Skeletal muscle tissue (tissue), 4 donors: ENCODE measurements around the gene BLOC1S3. TPM values are rescaled to one million over a fixed set of nuclear protein-coding genes. Genes with fewer than 3 reads are reported as not detected.

Experiments
- H3K27ac ChIP-seq: one replicate; pipeline ENCODE4 v1.7.0; 2013; ENCODE audit warnings: mild to moderate bottlenecking, low read depth, low read length, inconsistent platforms
- H3K27me3 ChIP-seq, 3 donors: one replicate each; pipeline ENCODE4 v1.7.0; 2013; ENCODE audit warnings: low read length in 3 of 3; ENCODE audit not compliant: control insufficient read depth in 3 of 3, insufficient read depth in 3 of 3
- H3K36me3 ChIP-seq, 3 donors: one replicate each; pipeline ENCODE4 v1.7.0; 2013; ENCODE audit warnings: low read length in 3 of 3; ENCODE audit not compliant: control insufficient read depth in 3 of 3, insufficient read depth in 3 of 3
- H3K4me1 ChIP-seq, 3 donors: one replicate each; pipeline ENCODE4 v1.7.0; 2013; ENCODE audit warnings: low read length in 3 of 3, mild to moderate bottlenecking in 3 of 3; ENCODE audit not compliant: control insufficient read depth in 3 of 3, insufficient read depth in 3 of 3
- H3K4me3 ChIP-seq, 3 donors: one replicate each; pipeline ENCODE4 v1.7.0; 2013; ENCODE audit warnings: low read length in 3 of 3
- H3K9ac ChIP-seq, 3 donors: one replicate each; pipeline ENCODE4 v1.7.0; 2013; ENCODE audit warnings: low read length in 3 of 3, mild to moderate bottlenecking in 3 of 3, moderate library complexity in 2 of 3, low read depth in 1 of 3
- H3K9me3 ChIP-seq, 3 donors: one replicate each; pipeline ENCODE4 v1.7.0; 2013; ENCODE audit warnings: low read length in 3 of 3; ENCODE audit not compliant: control insufficient read depth in 3 of 3
- total RNA-seq: library from RNA; depleted of rRNA; stranded (reverse); fragments of >200 nt; gene quantifications from one replicate; pipeline ENCODE4 v1.2.3, GENCODE V29; 2014
- donor health status: Osteomylitis.

The BLOC1S3 gene
- total RNA-seq, 1 donor from 2014 or later = 4.2 TPM

DNA sequence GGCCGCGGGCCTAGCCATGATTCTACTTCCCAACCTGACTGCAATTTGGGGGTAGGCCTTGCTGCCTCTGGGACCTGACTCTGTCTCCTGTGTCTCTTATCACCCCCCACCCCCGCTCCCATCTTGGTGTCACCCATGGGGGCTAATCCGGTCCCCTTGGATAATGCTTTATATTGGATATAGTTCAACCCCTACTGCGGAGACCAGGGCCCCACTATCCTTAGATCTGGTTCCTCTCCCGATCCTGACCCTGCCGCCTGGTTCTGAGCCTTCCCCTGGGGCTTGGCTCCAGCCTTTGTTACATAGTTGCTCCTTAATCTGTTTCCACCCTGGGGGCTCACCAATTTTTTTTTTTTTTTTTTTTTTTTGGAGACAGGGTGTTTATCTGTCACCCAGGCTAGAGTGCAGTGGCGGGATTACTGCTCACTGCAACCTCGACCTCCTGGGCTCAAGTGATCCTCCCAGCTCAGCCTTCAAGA is 1.3 kb downstream of the BLOC1S3 start:
- H3K4me3 ChIP-seq = peak overlapping the region; percentile 54 to 98 (median 95)
- peak overlapping the region in 2 of 3 donors; percentile 79 to 92 for H3K9ac ChIP-seq
- H3K27me3 ChIP-seq = no peaks in the 10 kb centered on the region
- peaks cover 21 to 38% (median 27%) of the 10 kb centered on the region in 3 donors for H3K4me1 ChIP-seq
- H3K27ac ChIP-seq = peak overlapping the region; percentile 88
- no peaks in the 10 kb centered on the region for H3K9me3 ChIP-seq
- H3K36me3 ChIP-seq = peaks cover 0 to 5% (median 0%) of the 10 kb centered on the region in 3 donors

DNA sequence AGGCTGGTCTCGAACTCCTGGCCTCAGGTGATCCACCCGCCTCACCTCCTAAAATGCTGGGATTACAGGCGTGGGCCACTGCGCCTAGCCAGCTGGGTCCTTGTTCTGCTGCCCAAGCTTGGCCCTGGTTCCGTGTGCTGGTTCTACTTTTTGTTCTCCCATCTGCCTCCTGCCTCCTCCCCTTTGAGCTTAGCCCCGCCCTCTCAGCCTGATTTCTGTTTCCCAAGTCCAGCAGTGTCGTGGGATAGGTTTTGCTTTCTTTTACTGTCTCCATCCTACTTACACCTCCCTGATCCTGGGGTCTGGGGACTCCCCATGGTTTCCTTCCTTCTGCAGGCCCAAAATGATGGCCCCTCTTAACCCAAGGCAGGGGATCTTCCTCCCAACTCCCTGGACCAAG is 2.4 kb downstream of the BLOC1S3 start:
- Histone ChIP-seq H3K27me3 (no peaks in the 10 kb centered on the region), H3K4me1 (peaks cover 21 to 38% (median 27%) of the 10 kb centered on the region in 3 donors), H3K27ac (no peak overlapping the region), H3K36me3 (peaks cover 0 to 5% (median 0%) of the 10 kb centered on the region in 3 donors), H3K9me3 (no peaks in the 10 kb centered on the region), H3K9ac (peak overlapping the region in 1 of 3 donors; percentile 33), H3K4me3 (no peak overlapping the region)

DNA sequence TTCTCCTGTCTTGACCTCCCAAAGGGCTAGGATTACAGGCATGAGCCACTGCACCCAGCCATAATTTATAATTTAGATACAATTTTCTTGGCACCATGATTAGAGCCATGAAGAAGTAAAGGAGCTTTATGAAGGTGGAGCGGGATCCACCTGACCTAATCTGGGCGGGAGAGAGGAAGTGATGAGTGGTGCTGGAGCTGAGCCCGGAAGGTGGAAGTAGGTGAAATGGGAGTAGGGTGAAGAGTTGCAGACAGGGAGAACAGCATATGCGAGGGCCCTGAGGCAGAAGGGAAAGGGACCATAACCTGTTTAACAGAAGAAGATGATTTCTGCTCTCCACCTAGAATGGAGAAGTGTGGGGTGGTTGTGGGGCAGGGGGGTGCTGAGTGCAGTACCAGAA is 4.2 kb downstream of the BLOC1S3 start:
- no peak overlapping the region for H3K27ac ChIP-seq
- no peaks in the 10 kb centered on the region for H3K27me3 ChIP-seq
- no peak overlapping the region for H3K9ac ChIP-seq
- no peaks in the 10 kb centered on the region for H3K9me3 ChIP-seq
- H3K36me3 ChIP-seq = peaks cover 0 to 5% (median 0%) of the 10 kb centered on the region in 3 donors
- H3K4me1 ChIP-seq = peaks cover 14 to 30% (median 19%) of the 10 kb centered on the region in 3 donors
- no peak overlapping the region for H3K4me3 ChIP-seq

DNA sequence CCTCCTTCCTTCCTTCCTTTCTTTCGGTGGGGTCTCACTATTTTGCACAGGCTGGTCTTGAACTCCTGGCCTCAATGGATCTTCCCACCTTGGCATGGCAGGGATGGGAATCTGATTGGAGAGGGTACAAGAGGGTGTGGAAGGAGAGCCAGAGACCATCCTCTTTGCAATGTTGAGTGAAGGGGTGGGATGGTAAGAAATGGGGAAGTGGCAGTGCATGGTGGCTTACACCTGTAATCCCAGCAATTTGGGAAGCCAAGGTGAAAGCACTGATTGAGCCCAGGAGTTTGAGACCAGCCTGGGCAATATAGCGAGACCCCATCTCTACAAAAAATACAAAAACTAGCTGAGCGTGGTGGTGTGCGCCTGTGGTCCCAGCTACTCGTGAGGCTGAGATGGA is 5.5 kb downstream of the BLOC1S3 start:
- no peaks in the 10 kb centered on the region for H3K9me3 ChIP-seq
- no peak overlapping the region for H3K4me3 ChIP-seq
- H3K27me3 ChIP-seq = no peaks in the 10 kb centered on the region
- no peak overlapping the region for H3K27ac ChIP-seq
- H3K9ac ChIP-seq = no peak overlapping the region
- peaks cover 13 to 22% (median 16%) of the 10 kb centered on the region in 3 donors for H3K4me1 ChIP-seq
- H3K36me3 ChIP-seq = peaks cover 0 to 5% (median 0%) of the 10 kb centered on the region in 3 donors

DNA sequence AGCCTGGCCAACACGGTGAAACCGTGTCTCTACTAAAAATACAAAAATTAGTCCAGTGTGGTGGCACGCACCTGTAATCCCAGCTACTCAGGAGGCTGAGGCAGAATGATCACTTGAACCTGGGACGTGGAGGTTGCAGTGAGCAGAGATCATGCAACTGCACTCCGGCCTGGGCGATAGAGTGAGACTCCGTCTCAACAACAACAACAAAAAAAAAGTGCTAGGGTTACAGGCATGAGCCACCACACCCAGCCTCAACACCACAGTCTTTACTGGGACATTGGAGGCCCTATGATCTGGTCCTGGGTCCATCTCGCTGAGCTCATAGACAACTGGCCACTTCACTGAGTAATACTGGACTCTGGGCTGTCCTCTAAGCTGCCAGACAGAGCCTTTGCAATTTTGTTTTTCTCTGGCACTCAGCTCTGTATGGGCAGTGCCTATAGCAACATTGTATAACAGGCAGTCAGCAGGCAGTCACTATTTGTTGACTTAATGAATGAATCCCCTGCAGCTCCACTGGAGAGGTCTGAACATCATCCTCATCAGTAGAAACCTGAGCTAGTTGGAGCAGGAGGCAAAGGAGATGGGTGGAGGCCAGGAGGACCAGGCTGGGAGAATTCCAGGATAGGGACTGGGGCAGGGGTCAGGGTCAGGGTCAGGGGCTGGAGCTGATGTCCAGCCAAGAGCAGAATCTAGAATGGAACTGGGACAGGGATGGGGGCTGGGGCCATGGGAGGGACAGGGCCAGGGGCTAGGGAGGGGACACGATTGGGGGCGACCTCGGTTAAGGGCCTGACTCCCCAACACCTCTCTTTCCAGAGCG is 8.1 kb downstream of the BLOC1S3 start:
- no peaks in the 10 kb centered on the region for H3K4me1 ChIP-seq

DNA sequence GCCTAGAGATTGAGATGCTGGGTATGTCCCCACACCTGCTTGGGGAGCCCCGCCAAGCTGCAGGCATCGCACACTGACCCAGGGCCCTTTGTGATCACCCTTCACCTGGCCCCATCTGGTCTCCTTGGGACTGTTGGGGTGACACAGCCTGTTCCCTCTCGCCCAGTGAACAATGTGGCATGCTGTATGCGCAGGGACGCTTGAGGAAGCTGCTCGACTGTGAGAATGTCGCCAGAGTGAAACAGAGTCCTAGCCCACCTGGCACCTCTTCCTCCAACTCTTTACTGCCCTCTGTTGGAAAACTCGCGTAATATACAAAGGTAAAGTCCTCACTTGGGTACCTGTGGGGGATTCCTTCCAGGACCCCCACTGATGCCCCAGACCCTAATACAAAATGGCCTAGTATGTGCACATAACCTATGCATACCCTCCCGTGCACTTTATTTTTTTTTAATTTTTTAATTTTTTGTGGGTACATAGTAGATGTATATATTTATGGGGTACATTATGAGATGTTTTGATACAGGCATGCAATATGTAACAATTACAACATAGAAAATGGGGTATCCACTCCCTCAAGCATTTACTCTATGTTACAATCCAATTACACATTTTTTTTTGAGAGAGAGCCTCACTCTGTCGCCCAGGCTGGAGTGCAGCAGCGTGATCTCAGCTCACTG is 9.0 kb downstream of the BLOC1S3 start:
- H3K9ac ChIP-seq = no peak overlapping the region
- no peaks in the 10 kb centered on the region for H3K4me1 ChIP-seq
- no peaks in the 10 kb centered on the region for H3K36me3 ChIP-seq
- no peak overlapping the region for H3K27ac ChIP-seq
- no peaks in the 10 kb centered on the region for H3K27me3 ChIP-seq
- H3K4me3 ChIP-seq = no peak overlapping the region
- no peaks in the 10 kb centered on the region for H3K9me3 ChIP-seq

More for the DNA sequence above, 8.1 kb downstream of the BLOC1S3 start:
- H3K27ac ChIP-seq = no peak overlapping the region
- no peaks in the 10 kb centered on the region for H3K27me3 ChIP-seq
- H3K36me3 ChIP-seq = no peaks in the 10 kb centered on the region
- H3K4me3 ChIP-seq = no peak overlapping the region
- H3K9ac ChIP-seq = no peak overlapping the region
- no peaks in the 10 kb centered on the region for H3K9me3 ChIP-seq

DNA sequence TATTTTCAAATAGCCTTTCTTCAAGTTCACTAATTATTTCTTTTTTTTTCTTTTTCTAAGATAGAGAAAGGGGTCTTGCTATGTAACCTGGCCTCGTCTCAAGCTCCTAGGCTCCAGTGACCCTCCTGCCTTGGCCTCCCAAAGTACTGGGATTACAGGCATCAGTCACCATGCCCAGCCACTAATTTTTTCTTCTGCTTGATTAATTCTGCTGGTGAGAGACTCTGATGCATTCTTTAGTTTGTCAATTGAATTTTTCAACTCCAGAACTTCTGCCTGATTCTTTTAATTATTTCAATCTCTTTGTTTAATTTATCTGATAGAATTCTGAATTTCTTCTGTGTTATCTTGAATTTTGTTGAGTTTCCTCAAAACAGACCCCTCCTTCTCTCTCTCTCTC is 11.4 kb downstream of the BLOC1S3 start:
- no peak overlapping the region for H3K27ac ChIP-seq
- H3K4me1 ChIP-seq = no peaks in the 10 kb centered on the region
- no peak overlapping the region for H3K9ac ChIP-seq
- no peaks in the 10 kb centered on the region for H3K9me3 ChIP-seq
- no peaks in the 10 kb centered on the region for H3K36me3 ChIP-seq
- no peaks in the 10 kb centered on the region for H3K27me3 ChIP-seq
- no peak overlapping the region for H3K4me3 ChIP-seq

DNA sequence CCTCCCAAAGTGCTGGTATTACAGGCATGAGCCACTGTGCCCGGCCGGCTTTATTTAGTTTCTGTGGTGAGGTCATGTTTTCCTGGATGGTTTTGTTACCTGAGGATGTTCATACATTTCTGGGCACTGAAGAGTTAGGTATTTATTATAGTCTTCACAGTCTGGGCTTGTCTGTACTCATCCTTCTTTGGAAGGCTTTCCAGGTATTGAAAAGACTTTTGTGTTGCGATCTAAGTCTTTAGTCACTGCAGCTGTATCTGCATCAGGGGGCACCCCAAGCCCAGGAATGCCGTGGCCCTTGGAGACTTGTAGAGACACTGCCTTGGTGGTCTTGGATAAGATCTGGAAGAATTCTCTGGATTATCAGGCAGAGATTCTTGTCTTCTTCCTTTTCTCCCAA is 12.8 kb downstream of the BLOC1S3 start:
- Histone ChIP-seq H3K36me3 (no peaks in the 10 kb centered on the region), H3K27ac (no peak overlapping the region), H3K27me3 (no peaks in the 10 kb centered on the region), H3K4me1 (no peaks in the 10 kb centered on the region), H3K4me3 (no peak overlapping the region), H3K9ac (no peak overlapping the region), H3K9me3 (no peaks in the 10 kb centered on the region)

DNA sequence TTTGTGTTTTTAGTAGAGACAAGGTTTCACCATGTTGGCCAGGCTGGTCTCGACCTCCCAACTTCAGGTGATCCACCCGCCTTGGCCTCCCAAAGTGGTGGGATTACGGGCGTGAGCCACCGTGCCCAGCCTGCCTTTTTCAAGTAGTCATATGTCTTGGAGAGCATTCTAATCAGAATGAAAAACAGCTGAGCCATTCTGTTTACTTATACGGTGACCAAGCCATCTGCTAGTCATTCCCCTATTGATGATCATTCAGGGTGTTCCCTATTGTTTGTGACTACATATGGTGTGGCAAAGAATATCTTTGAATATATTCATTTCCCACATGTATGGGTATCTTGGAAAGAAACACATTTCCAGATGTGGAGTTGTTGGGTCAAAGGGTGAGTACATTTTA is 17.2 kb downstream of the BLOC1S3 start:
- Histone ChIP-seq H3K36me3 (no peaks in the 10 kb centered on the region), H3K4me3 (no peak overlapping the region)

DNA sequence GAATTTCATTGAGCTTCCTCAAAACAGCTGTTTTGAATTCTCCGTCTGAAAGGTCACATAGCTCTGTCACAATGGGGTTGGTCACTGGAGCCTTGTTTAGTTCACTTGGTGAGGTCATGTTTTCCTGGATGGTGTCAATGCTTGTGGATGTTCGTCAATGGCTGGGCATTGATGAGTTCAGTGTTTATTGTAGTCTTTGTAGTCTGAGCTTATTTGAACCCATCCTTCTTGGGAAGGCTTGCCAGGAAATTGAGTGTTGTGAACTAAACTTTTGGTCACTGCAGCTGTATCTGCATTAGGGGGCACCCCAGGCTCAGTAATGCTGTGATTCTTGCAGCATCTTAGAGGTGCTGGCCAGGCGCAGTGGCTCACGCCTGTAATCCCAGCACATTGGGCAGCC is 22.0 kb downstream of the BLOC1S3 start:
- no peak overlapping the region for H3K9ac ChIP-seq
- H3K27me3 ChIP-seq = no peaks in the 10 kb centered on the region
- no peaks in the 10 kb centered on the region for H3K4me1 ChIP-seq
- H3K36me3 ChIP-seq = no peaks in the 10 kb centered on the region
- no peak overlapping the region for H3K4me3 ChIP-seq
- no peak overlapping the region for H3K27ac ChIP-seq
- H3K9me3 ChIP-seq = no peaks in the 10 kb centered on the region

More for the DNA sequence above, 17.2 kb downstream of the BLOC1S3 start:
- Histone ChIP-seq H3K27ac (no peak overlapping the region), H3K4me1 (no peaks in the 10 kb centered on the region), H3K27me3 (no peaks in the 10 kb centered on the region), H3K9me3 (no peaks in the 10 kb centered on the region), H3K9ac (no peak overlapping the region)
